ENCODE measurements around the gene SCAMP2.

- TF ChIP-seq CTCF (IDR thresholded peaks at IDR 0.05 in 4 of 5, conservative IDR thresholded peaks at IDR 0.05 in 1 of 5) (no peak), POLR2A (IDR thresholded peaks at IDR 0.05) (no peak)
Observed at GRCh38 chr15:74854453-74855022, 18.6 kb downstream of the SCAMP2 start.

Measured in gastrocnemius medialis (tissue), 4 donors.